K562 (cell line): ENCODE measurements around the gene KCTD1. TPM values are rescaled to one million over a fixed set of nuclear protein-coding genes. Genes with fewer than 3 reads are reported as not detected.

ENCODE experiments used
- ATAC-seq: fragments of 200-7000 bp; cut with Tn5 transposase; 3 replicates; pipeline ENCODE4 v1.9.1; 2020; ENCODE audit warnings: moderate library complexity
- BruUV-seq: library from RNA; stranded (reverse); fragments of 400-500 nt; replicated peaks from 2 replicates; lab custom pipeline; 2021; lab: Mats Ljungman, UMichigan
- CTCF ChIA-PET: fragments of 300-600 bp; formaldehyde crosslinking; extraction: SDS; loops from one replicate; lab custom pipeline; 2021; ENCODE audit warnings: low intra/inter-chr PET ratio; lab: Yijun Ruan, JAX
- POLR2A ChIA-PET: fragments of 300-600, 350-650 bp; sonication (Branson Sonifier 250); formaldehyde crosslinking; extraction: SDS; loops from one replicate; lab custom pipeline; 2021; ENCODE audit warnings: antibody characterized with exemption, inconsistent platforms; lab: Yijun Ruan, JAX
- DNase-seq, 4 experiments: peaks; one replicate each; pipeline versions ENCODE4 v3.0.0 to v3.0.0-alpha.2; 2011 to 2018; ENCODE audit warnings: low spot score in 3 of 4, mixed read lengths in 3 of 4; ENCODE audit errors: extremely low read depth in 1 of 4
- FAIRE-seq: peaks from 2 replicates; lab custom pipeline; 2011; peaks lifted over from hg19 to GRCh38; lab: Jason Lieb, UNC
- H2AFZ ChIP-seq: 2 replicates; pipeline ENCODE4 v1.6.0; 2011; ENCODE audit warnings: low read depth, low read length, control low read depth, inconsistent platforms
- H3K27ac ChIP-seq: fragments of 200-600 bp; 3 replicates; pipeline ENCODE4 v1.8.0; 2011; ENCODE audit warnings: low read depth, mild to moderate bottlenecking, control low read depth, inconsistent platforms, low read length, moderate library complexity, mixed read lengths; ENCODE audit errors: extremely low read depth
- H3K27me3 ChIP-seq, 2 experiments: fragments of 300-600 bp in 1 of 2; 2 replicates in 1 of 2; 3 replicates in 1 of 2; pipeline versions ENCODE4 v1.6.0 to v1.8.0; 2011; ENCODE audit warnings: inconsistent platforms in 2 of 2, low read length in 2 of 2, mild to moderate bottlenecking in 1 of 2, mixed read lengths in 1 of 2, moderate library complexity in 1 of 2; ENCODE audit not compliant: control insufficient read depth in 2 of 2, insufficient read depth in 2 of 2
- H3K36me3 ChIP-seq: fragments of 300-600 bp; 3 replicates; pipeline ENCODE4 v1.8.0; 2011; ENCODE audit warnings: mild to moderate bottlenecking, low read length, inconsistent platforms; ENCODE audit not compliant: control insufficient read depth, insufficient read depth
- H3K4me1 ChIP-seq, 2 experiments: fragments of 200-600 bp in 1 of 2; replicated peaks in 1 of 2; 2 replicates in 1 of 2; 3 replicates in 1 of 2; pipeline versions ENCODE4 v1.5.1 to v1.8.0; 2011; ENCODE audit warnings: inconsistent platforms in 2 of 2, low read length in 2 of 2, mild to moderate bottlenecking in 1 of 2, mixed read lengths in 1 of 2, moderate library complexity in 1 of 2; ENCODE audit not compliant: control insufficient read depth in 2 of 2, insufficient read depth in 2 of 2
- H3K4me2 ChIP-seq: 2 replicates; pipeline ENCODE4 v1.6.1; 2011; ENCODE audit warnings: low read length, control low read depth, inconsistent platforms, mixed read lengths; ENCODE audit not compliant: insufficient read depth
- H3K4me3 ChIP-seq: fragments of 200-600 bp; sonication (generic), shearing (Covaris generic); 2 replicates; pipeline ENCODE4 v1.5.1; 2016; ENCODE audit warnings: control low read depth, inconsistent platforms
- H3K79me2 ChIP-seq: fragments of 200-600 bp; 3 replicates; pipeline ENCODE4 v1.8.0; 2011; ENCODE audit warnings: low read length, inconsistent platforms; ENCODE audit not compliant: control insufficient read depth, insufficient read depth
- H3K9ac ChIP-seq, 2 experiments: 2 replicates each; pipeline versions ENCODE4 v1.6.0 to v1.6.1; 2011; ENCODE audit warnings: low read depth in 2 of 2, low read length in 2 of 2, control low read depth in 1 of 2, inconsistent platforms in 1 of 2, mild to moderate bottlenecking in 1 of 2, mixed read lengths in 1 of 2; ENCODE audit not compliant: insufficient read depth in 1 of 2
- H3K9me1 ChIP-seq: one replicate; pipeline ENCODE4 v1.6.0; 2011; ENCODE audit warnings: inconsistent platforms, mild to moderate bottlenecking, low read length, moderate library complexity; ENCODE audit not compliant: control insufficient read depth, insufficient read depth
- H3K9me3 ChIP-seq: replicated peaks from 2 replicates; pipeline ENCODE4 v1.5.1; 2011; ENCODE audit warnings: low read depth, low read length, inconsistent platforms; ENCODE audit not compliant: control insufficient read depth, insufficient read depth
- H4K20me1 ChIP-seq: replicated peaks from 2 replicates; pipeline ENCODE4 v1.6.1; 2011; ENCODE audit warnings: low read length, inconsistent platforms, mixed read lengths; ENCODE audit not compliant: control insufficient read depth, insufficient read depth
- BRF2 ChIP-seq: IDR thresholded peaks from 3 replicates; pipeline ENCODE4 v1.6.1; 2011; ENCODE audit warnings: borderline replicate concordance, mild to moderate bottlenecking; ENCODE audit not compliant: insufficient read length, insufficient read depth
- HCFC1 ChIP-seq: IDR thresholded peaks from 2 replicates; pipeline ENCODE4 v1.6.1; 2012; ENCODE audit warnings: low read depth, low read length, improper control_type of control experiment
- ILK ChIP-seq: fragments of 450-650 bp; IDR thresholded peaks from 2 replicates; pipeline ENCODE4 v1.6.1; 2016; ENCODE audit warnings: missing genetic modification characterization, low read depth, mild to moderate bottlenecking, missing compliant biosample characterization, moderate library complexity, borderline replicate concordance
- JUN ChIP-seq, 2 experiments: sonication (generic) in 1 of 2; formaldehyde crosslinking in 1 of 2; IDR thresholded peaks; 2 replicates each; pipeline versions ENCODE4 v1.6.1 to v1.8.0; 2012 to 2022; ENCODE audit warnings: borderline replicate concordance in 2 of 2, mild to moderate bottlenecking in 2 of 2, improper control_type of control experiment in 1 of 2, low read depth in 1 of 2, low read length in 1 of 2, missing genetic modification reagents in 1 of 2
- KAT2B ChIP-seq: IDR thresholded peaks from one replicate; pipeline ENCODE4 v1.6.1; 2012; ENCODE audit warnings: low read depth, mild to moderate bottlenecking, control low read depth, inconsistent platforms, low read length, moderate library complexity
- NFIX ChIP-seq: fragments of 250-450 bp; sonication (Bioruptor Pico); IDR thresholded peaks from 2 replicates; pipeline ENCODE4 v1.4.0; 2020; ENCODE audit warnings: low read depth, mild to moderate bottlenecking, moderate library complexity
- RNF2 ChIP-seq: sonication (generic); IDR thresholded peaks from 2 replicates; pipeline ENCODE4 v1.6.1; 2016
- SLC30A9 ChIP-seq: fragments of 250-450 bp; sonication (Bioruptor Pico); IDR thresholded peaks from 2 replicates; pipeline ENCODE4 v1.8.0; 2022; ENCODE audit warnings: mild to moderate bottlenecking, moderate library complexity
- SREBF1 ChIP-seq: fragments of 150-350 bp; IDR thresholded peaks from 2 replicates; pipeline ENCODE4 v1.6.1; 2014; ENCODE audit warnings: antibody characterized with exemption, low read depth, low read length, borderline replicate concordance
- SRSF9 ChIP-seq: fragments of 200-400 bp; formaldehyde crosslinking; IDR thresholded peaks from 2 replicates; pipeline ENCODE4 v1.6.1; 2017; ENCODE audit warnings: low read depth, low read length, borderline replicate concordance
- TCF7 ChIP-seq: sonication (generic); IDR thresholded peaks from 2 replicates; pipeline ENCODE4 v1.6.1; 2016; ENCODE audit warnings: antibody characterized with exemption, borderline replicate concordance
- XRCC5 ChIP-seq: fragments of 200-400 bp; formaldehyde crosslinking; IDR thresholded peaks from 2 replicates; pipeline ENCODE4 v1.6.1; 2017; ENCODE audit warnings: low read depth, mild to moderate bottlenecking, low read length
- ZBTB1 ChIP-seq: sonication (generic); formaldehyde crosslinking; IDR thresholded peaks from 2 replicates; pipeline ENCODE4 v1.8.1; 2023; ENCODE audit warnings: missing genetic modification reagents, low read depth, mild to moderate bottlenecking, borderline replicate concordance
- ZNF407 ChIP-seq: fragments of 450-650 bp; IDR thresholded peaks from 2 replicates; pipeline ENCODE4 v1.6.1; 2016; ENCODE audit warnings: low read depth
- WGBS: fragments of 100-300 bp; shearing (Covaris generic); methylation state at CpG from one replicate; pipeline ENCODE4 v1.1.6; 2016; ENCODE audit warnings: low coverage, mixed read lengths; ENCODE audit not compliant: insufficient coverage; ENCODE audit errors: missing lambda C conversion rate; 5-methylcytosine and 5-hydroxymethylcytosine counted together
- in situ Hi-C: fragments of 300-500 bp; cut with MboI; formaldehyde crosslinking; loops from 4 replicates; pipeline ENCODE4 v1.15.0; 2018; ENCODE audit warnings: inconsistent platforms, mixed read lengths
- intact Hi-C: fragments of 100-400 bp; cut with micrococcal nuclease; formaldehyde crosslinking; loops from 2 replicates; pipeline ENCODE4 v1.14.2; 2022
- polyA plus RNA-seq, 8 experiments: library from polyadenylated mRNA; depleted of rRNA in 4 of 8; stranded (reverse) in 5 of 8; unstranded in 3 of 8; fragments of >200 nt; fragmentation: Nextera tagmentation in 2 of 8; fragmentation: Illumina TruSeq in 1 of 8; extraction: Ambion mirVana in 2 of 8; extraction: Trizol in 1 of 8; gene quantifications; 2 replicates each; pipeline versions ENCODE4 v1.2.1 to v1.2.3, GENCODE V29; 2011 to 2014; ENCODE audit warnings: inconsistent platforms in 1 of 8, missing spikeins in 1 of 8
- total RNA-seq, 7 experiments: library from RNA; depleted of rRNA in 6 of 7; stranded (reverse); fragments of >200 nt in 6 of 7; fragmentation: Illumina TruSeq in 2 of 7; extraction: Trizol in 2 of 7; gene quantifications; 2 replicates each; pipeline versions ENCODE4 v1.2.1 to v1.2.3, GENCODE V29; 2011 to 2021; ENCODE audit warnings: low replicate concordance in 1 of 7

KCTD1 gene
- total and polyA plus RNA-seq, 9 of the 15 experiments (the other 6 are each of a cell fraction or from before 2014, with no cell fraction given): not detected

DNA sequence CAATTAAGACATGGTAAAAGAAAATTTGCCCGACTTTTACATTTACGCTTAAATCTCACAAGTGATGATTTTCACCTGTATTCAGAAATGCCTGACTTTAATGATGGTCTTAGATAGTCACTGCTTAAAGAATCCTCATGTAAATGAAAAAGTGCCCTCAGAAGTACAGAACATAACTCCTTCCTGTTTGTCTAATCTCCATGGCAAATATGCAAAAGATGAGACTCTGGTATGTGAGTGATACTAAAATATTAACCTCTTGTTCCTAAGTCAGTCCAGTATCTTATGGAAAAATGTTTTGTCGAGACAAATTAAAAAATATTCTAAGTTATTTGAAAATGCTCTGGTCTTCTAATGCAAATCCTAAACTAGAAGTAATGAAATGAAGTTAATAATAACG is 29.2 kb downstream of the KCTD1 start:
- ChIA-PET POLR2A (no interaction called here), CTCF (no interaction called here)
- in situ Hi-C loops: no loop called here
- no peaks in the 10 kb centered on the region for H3K9me1 ChIP-seq
- H3K4me3 ChIP-seq: no peak overlapping the region
- intact Hi-C loops: no loop called here
- H3K4me2 ChIP-seq: no peak overlapping the region
- H2AFZ ChIP-seq: no peak overlapping the region
- no peak overlapping the region for H3K27ac ChIP-seq
- ATAC-seq: no peak
- no TSS peak for BruUV-seq
- TF ChIP-seq RNF2 (no peak), TCF7 (no peak), HCFC1 (no peak), ZBTB1 (no peak), JUN (IDR thresholded peaks at IDR 0.05; ENCODE audit: borderline replicate concordance, low read depth, low read length) (no peak), JUN (CRISPR knock-in tag; IDR thresholded peaks at IDR 0.05; ENCODE audit: borderline replicate concordance) (no peak), SREBF1 (no peak), XRCC5 (no peak), KAT2B (no peak), BRF2 (no peak), ZNF407 (no peak), NFIX (CRISPR knock-in tag) (no peak), SLC30A9 (CRISPR knock-in tag) (no peak), SRSF9 (no peak), ILK (tag) (no peak)
- FAIRE-seq: no peak
- H4K20me1 ChIP-seq: no peaks in the 10 kb centered on the region
- H3K79me2 ChIP-seq: no peaks in the 10 kb centered on the region
- H3K9me3 ChIP-seq: no peaks in the 10 kb centered on the region
- no peaks in the 10 kb centered on the region for H3K36me3 ChIP-seq
- H3K9ac ChIP-seq: no peak overlapping the region
- H3K4me1 ChIP-seq: no peaks in the 10 kb centered on the region
- 3% methylated on average over 4 of the region's 4 CpGs for WGBS
- peaks cover 0 to 5% of the 10 kb centered on the region in 2 experiments; a peak in 1 of 5 replicates for H3K27me3 ChIP-seq
- no peak for DNase-seq
